ENCODE data around the gene DZIP1. TPM values are rescaled to one million over a fixed set of nuclear protein-coding genes. Genes with fewer than 3 reads are reported as not detected.

The DZIP1 gene
- total and polyA plus RNA-seq, 10 of the 15 experiments (the other 5 are each of a cell fraction or from before 2014, with no cell fraction given), result 0.01 to 1.9 (median 0.55) TPM

DNA sequence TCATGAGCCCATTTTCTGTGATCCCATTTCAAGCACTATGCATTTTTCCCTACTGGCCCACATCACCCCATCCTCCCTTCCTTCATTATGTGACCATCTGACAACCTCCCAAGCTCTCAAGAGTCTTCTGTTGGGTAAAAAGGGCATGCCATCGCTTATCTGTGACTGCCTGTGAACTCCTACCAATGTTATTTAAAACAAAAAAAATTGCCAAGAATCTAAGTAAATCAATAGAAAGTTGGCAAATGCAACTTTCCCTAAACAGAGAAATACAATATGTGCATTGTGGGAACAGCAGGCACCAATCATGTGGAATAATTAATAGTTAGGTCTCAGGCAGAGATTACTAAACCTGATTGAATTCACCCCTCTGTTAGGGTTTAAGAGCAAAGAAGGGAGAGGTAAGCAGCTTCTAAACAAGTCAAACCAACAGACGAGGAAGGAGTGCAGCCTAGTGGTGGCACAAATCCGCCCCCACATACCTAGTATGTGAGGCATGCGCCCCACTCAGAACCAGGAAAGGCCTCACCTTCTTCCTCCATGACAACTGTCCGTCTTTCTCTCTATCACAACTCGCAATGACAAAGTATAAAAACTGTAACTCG lies 29.8 kb downstream of the DZIP1 start:
- TF ChIP-seq, protein P1, sequence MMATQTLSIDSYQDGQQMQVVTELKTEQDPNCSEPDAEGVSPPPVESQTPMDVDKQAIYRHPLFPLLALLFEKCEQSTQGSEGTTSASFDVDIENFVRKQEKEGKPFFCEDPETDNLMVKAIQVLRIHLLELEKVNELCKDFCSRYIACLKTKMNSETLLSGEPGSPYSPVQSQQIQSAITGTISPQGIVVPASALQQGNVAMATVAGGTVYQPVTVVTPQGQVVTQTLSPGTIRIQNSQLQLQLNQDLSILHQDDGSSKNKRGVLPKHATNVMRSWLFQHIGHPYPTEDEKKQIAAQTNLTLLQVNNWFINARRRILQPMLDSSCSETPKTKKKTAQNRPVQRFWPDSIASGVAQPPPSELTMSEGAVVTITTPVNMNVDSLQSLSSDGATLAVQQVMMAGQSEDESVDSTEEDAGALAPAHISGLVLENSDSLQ (IDR thresholded peaks at IDR 0.05), result no peak
- TF ChIP-seq RFX5 (IDR thresholded peaks at IDR 0.05; ENCODE audit: low read depth, low read length), result no peak
- TF ChIP-seq, protein P2, sequence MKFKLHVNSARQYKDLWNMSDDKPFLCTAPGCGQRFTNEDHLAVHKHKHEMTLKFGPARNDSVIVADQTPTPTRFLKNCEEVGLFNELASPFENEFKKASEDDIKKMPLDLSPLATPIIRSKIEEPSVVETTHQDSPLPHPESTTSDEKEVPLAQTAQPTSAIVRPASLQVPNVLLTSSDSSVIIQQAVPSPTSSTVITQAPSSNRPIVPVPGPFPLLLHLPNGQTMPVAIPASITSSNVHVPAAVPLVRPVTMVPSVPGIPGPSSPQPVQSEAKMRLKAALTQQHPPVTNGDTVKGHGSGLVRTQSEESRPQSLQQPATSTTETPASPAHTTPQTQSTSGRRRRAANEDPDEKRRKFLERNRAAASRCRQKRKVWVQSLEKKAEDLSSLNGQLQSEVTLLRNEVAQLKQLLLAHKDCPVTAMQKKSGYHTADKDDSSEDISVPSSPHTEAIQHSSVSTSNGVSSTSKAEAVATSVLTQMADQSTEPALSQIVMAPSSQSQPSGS (IDR thresholded peaks at IDR 0.05; ENCODE audit: low read length), result no peak
- TF ChIP-seq CBX3 (IDR thresholded peaks at IDR 0.05; ENCODE audit: borderline replicate concordance, low read depth), result no peak
- no peak for TF ChIP-seq YY1 (IDR thresholded peaks at IDR 0.05; ENCODE audit: low read depth, low read length)
- TF ChIP-seq MEF2A (IDR thresholded peaks at IDR 0.05; ENCODE audit: insufficient read depth, low read depth, low read length), result no peak
- TF ChIP-seq, protein P3, sequence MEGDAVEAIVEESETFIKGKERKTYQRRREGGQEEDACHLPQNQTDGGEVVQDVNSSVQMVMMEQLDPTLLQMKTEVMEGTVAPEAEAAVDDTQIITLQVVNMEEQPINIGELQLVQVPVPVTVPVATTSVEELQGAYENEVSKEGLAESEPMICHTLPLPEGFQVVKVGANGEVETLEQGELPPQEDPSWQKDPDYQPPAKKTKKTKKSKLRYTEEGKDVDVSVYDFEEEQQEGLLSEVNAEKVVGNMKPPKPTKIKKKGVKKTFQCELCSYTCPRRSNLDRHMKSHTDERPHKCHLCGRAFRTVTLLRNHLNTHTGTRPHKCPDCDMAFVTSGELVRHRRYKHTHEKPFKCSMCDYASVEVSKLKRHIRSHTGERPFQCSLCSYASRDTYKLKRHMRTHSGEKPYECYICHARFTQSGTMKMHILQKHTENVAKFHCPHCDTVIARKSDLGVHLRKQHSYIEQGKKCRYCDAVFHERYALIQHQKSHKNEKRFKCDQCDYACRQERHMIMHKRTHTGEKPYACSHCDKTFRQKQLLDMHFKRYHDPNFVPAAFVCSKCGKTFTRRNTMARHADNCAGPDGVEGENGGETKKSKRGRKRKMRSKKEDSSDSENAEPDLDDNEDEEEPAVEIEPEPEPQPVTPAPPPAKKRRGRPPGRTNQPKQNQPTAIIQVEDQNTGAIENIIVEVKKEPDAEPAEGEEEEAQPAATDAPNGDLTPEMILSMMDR (IDR thresholded peaks at IDR 0.05 in 2 of 3, conservative IDR thresholded peaks at IDR 0.05 in 1 of 3; ENCODE audit: control insufficient read depth in 2 of 3, extremely low read depth in 1 of 3, insufficient read depth in 1 of 3, low read depth in 3 of 3, low read length in 3 of 3), result no peak
- TF ChIP-seq, protein P4, sequence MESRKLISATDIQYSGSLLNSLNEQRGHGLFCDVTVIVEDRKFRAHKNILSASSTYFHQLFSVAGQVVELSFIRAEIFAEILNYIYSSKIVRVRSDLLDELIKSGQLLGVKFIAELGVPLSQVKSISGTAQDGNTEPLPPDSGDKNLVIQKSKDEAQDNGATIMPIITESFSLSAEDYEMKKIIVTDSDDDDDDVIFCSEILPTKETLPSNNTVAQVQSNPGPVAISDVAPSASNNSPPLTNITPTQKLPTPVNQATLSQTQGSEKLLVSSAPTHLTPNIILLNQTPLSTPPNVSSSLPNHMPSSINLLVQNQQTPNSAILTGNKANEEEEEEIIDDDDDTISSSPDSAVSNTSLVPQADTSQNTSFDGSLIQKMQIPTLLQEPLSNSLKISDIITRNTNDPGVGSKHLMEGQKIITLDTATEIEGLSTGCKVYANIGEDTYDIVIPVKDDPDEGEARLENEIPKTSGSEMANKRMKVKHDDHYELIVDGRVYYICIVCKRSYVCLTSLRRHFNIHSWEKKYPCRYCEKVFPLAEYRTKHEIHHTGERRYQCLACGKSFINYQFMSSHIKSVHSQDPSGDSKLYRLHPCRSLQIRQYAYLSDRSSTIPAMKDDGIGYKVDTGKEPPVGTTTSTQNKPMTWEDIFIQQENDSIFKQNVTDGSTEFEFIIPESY (IDR thresholded peaks at IDR 0.05), result no peak
- no peak for TF ChIP-seq JUND (IDR thresholded peaks at IDR 0.05; ENCODE audit: low read depth, low read length)
- TF ChIP-seq, protein P5, sequence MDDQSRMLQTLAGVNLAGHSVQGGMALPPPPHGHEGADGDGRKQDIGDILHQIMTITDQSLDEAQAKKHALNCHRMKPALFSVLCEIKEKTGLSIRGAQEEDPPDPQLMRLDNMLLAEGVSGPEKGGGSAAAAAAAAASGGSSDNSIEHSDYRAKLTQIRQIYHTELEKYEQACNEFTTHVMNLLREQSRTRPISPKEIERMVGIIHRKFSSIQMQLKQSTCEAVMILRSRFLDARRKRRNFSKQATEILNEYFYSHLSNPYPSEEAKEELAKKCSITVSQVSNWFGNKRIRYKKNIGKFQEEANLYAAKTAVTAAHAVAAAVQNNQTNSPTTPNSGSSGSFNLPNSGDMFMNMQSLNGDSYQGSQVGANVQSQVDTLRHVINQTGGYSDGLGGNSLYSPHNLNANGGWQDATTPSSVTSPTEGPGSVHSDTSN (IDR thresholded peaks at IDR 0.05; ENCODE audit: insufficient replicate concordance, low read depth, low read length), result no peak
- WGBS (ENCODE audit: insufficient coverage, insufficient replicate concordance, low lambda C conversion rate, missing lambda C conversion rate), result 70% methylated on average over 7 of the region's 7 CpGs
- ChIA-PET CTCF (interaction anchor here (1.3 kb wide), 2 partner anchors 9 to 10 kb away, joined by 4 to 6 read pairs; no protein-coding TSS in a partner anchor), RAD21 (ENCODE audit: unreplicated experiment) (interaction anchor here (1.2 kb wide), 1 partner anchor 219 kb away, joined by 3 read pairs; no protein-coding TSS in a partner anchor), POLR2A (no interaction called here), SMC1A (ENCODE audit: uncharacterized antibody, unreplicated experiment) (interaction anchor here (0.6 to 0.9 kb wide), 2 partner anchors 7 to 13 kb away, joined by 3 read pairs; no protein-coding TSS in a partner anchor)
- H3K27me3 ChIP-seq (replicated peaks in 1 of 2; ENCODE audit: control insufficient read depth in 2 of 2, insufficient read depth in 2 of 2, low read length in 1 of 2), result no peaks in the 10 kb centered on the region
- H3K9ac ChIP-seq (ENCODE audit: control insufficient read depth, insufficient read depth, low read length), result no peak overlapping the region
- in situ Hi-C loops (cut with MboI) (loop anchor here (25.0 kb wide), 1 partner anchor 223 kb away; no protein-coding TSS in a partner anchor), intact Hi-C loops (cut with micrococcal nuclease; ENCODE audit: unreplicated experiment) (no loop called here)
- H3K4me3 ChIP-seq, result no peak overlapping the region
- DNase-seq (ENCODE audit: low read depth, low spot score) (no peak), ATAC-seq (no peak), FAIRE-seq (no peak)
- no TSS peak for BruUV-seq (replicated peaks)
- no peaks in the 10 kb centered on the region for H3K36me3 ChIP-seq (ENCODE audit: control insufficient read depth in 2 of 2, insufficient read depth in 2 of 2, low read length in 1 of 2)
- H2AFZ ChIP-seq (ENCODE audit: control insufficient read depth, low read depth, low read length), result no peak overlapping the region
- H3K4me1 ChIP-seq (ENCODE audit: control insufficient read depth, insufficient read depth, low read length), result no peaks in the 10 kb centered on the region
- no peaks in the 10 kb centered on the region; the same call in 2 of the 3 replicates for H3K9me3 ChIP-seq (replicated peaks; ENCODE audit: control insufficient read depth, insufficient read depth, low read length)
- H3K27ac ChIP-seq (ENCODE audit: control insufficient read depth, insufficient read depth), result no peak overlapping the region
- H4K20me1 ChIP-seq (ENCODE audit: control insufficient read depth, insufficient read depth), result no peaks in the 10 kb centered on the region
- no peaks in the 10 kb centered on the region for H3K79me2 ChIP-seq (ENCODE audit: control insufficient read depth, insufficient read depth, low read length)
- no peak overlapping the region for H3K4me2 ChIP-seq (ENCODE audit: control insufficient read depth, insufficient read depth)
